Astrocyte (in vitro differentiated cells and primary cell): Measurements from ENCODE around the gene SGSM1.

Experiments
- CTCF ChIP-seq: IDR thresholded peaks from 2 replicates; pipeline ENCODE4 v1.5.1; 2011; ENCODE audit warnings: low read depth, mild to moderate bottlenecking, inconsistent platforms, low read length, moderate library complexity; ENCODE audit not compliant: insufficient read depth
- EZH2 ChIP-seq: IDR thresholded peaks from 2 replicates; pipeline ENCODE4 v1.6.1; 2012; ENCODE audit warnings: mild to moderate bottlenecking, low read length, inconsistent platforms; ENCODE audit not compliant: insufficient read depth

GRCh38 chr22:24833881-24834495 lies 28.0 kb downstream of the SGSM1 start:
- no peak for TF ChIP-seq CTCF
- TF ChIP-seq EZH2 = no peak
